GM18909 (cell line): Measurements from ENCODE around the gene PDF.

ENCODE experiments used
- ATAC-seq: cut with Tn5 transposase; IDR thresholded peaks from one replicate; pipeline ENCODE4 v1.9.1; 2021; ENCODE audit warnings: mild to moderate bottlenecking; ENCODE audit not compliant: unreplicated experiment, poor library complexity

PDF gene

GRCh38 chr16:69340095-69340644, 9.8 kb upstream of the PDF start:
- no peak for ATAC-seq

GRCh38 chr16:69339289-69340094, 9.1 kb upstream of the PDF start, which contains the start of the genes COG8 and NIP7:
COG8 (minus strand) TSS chr16:69339564; CDS start chr16:69339552, 12 bp downstream.
NIP7 (plus strand) TSS chr16:69339772; CDS start chr16:69339830, 58 bp downstream.
- peak; percentile 89 for ATAC-seq

GRCh38 chr16:69338557-69339288, 8.3 kb upstream of the PDF start:
- ATAC-seq = no peak

- ATAC-seq = no peak
These were observed 4.3 kb upstream of the PDF start for GRCh38 chr16:69334696-69335095.

- peak; percentile 44 for ATAC-seq
These were observed 761 bp downstream of the PDF start for GRCh38 chr16:69329369-69330285.

- no peak for ATAC-seq
These were observed 1.5 kb downstream of the PDF start for GRCh38 chr16:69328854-69329316.

GRCh38 chr16:69327585-69328310, 2.6 kb downstream of the PDF start:
- ATAC-seq = no peak

GRCh38 chr16:69326172-69326873, 4.1 kb downstream of the PDF start:
- ATAC-seq = no peak

- no peak for ATAC-seq
These were observed 4.6 kb downstream of the PDF start for GRCh38 chr16:69325784-69326171.

- ATAC-seq = no peak
These were observed 5.7 kb downstream of the PDF start for GRCh38 chr16:69324585-69325253.

- no peak for ATAC-seq
These were observed 6.3 kb downstream of the PDF start for GRCh38 chr16:69324013-69324531.

- no peak for ATAC-seq
These were observed 7.0 kb downstream of the PDF start for GRCh38 chr16:69323415-69323814.

GRCh38 chr16:69322343-69322742, 8.0 kb downstream of the PDF start:
- no peak for ATAC-seq

- ATAC-seq = no peak
These were observed 9.3 kb downstream of the PDF start for GRCh38 chr16:69321080-69321479.

- no peak for ATAC-seq
These were observed 9.7 kb downstream of the PDF start for GRCh38 chr16:69320740-69321073.

- ATAC-seq = no peak
These were observed 10.3 kb downstream of the PDF start for GRCh38 chr16:69319826-69320739.

GRCh38 chr16:69319381-69319780, 11.0 kb downstream of the PDF start:
- ATAC-seq = no peak
